Measurements from ENCODE around the gene PRDM11.

DNA sequence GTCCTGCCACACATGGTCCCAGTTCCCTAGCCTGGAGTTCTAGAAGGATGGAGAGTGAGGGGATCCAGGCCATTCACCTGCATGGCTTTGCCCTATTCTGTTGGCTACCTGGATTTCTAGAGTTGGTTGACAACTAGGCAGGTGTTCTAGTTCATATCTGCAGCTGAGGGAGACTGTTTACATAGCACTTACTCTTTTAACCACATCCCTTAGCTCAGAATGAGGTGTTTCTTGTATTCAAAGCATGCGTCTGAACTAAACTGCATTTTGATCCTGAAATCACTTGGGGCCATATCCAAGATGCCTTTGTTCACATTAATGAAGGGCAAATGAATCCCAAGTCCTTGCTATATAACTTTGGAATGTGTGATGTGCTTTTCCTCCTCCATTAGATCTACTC, 78.8 kb downstream of the PRDM11 start:
- TF ChIP-seq, protein P1, sequence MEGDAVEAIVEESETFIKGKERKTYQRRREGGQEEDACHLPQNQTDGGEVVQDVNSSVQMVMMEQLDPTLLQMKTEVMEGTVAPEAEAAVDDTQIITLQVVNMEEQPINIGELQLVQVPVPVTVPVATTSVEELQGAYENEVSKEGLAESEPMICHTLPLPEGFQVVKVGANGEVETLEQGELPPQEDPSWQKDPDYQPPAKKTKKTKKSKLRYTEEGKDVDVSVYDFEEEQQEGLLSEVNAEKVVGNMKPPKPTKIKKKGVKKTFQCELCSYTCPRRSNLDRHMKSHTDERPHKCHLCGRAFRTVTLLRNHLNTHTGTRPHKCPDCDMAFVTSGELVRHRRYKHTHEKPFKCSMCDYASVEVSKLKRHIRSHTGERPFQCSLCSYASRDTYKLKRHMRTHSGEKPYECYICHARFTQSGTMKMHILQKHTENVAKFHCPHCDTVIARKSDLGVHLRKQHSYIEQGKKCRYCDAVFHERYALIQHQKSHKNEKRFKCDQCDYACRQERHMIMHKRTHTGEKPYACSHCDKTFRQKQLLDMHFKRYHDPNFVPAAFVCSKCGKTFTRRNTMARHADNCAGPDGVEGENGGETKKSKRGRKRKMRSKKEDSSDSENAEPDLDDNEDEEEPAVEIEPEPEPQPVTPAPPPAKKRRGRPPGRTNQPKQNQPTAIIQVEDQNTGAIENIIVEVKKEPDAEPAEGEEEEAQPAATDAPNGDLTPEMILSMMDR (IDR thresholded peaks at IDR 0.05; ENCODE audit: borderline replicate concordance, extremely low read depth, low read length, poor library complexity, severe bottlenecking): no peak
- TF ChIP-seq EZH2 (IDR thresholded peaks at IDR 0.05; ENCODE audit: borderline replicate concordance, low read depth, low read length, severe bottlenecking): no peak

All from DND-41 (cell line).